ENCODE results near the gene NACC2. TPM values are rescaled to one million over a fixed set of nuclear protein-coding genes. Genes with fewer than 3 reads are reported as not detected.

NACC2 gene
- total and polyA plus RNA-seq, 10 donors: 2.1 to 34.9 (median 23.7) TPM

GRCh38 chr9:136020206-136020605, 74.9 kb downstream of the NACC2 start:
- intact Hi-C loops (cut with DNase I; ENCODE audit: low total_unique reads): no loop called here
- TF ChIP-seq POLR2A (IDR thresholded peaks at IDR 0.05) (no peak), POLR2AphosphoS5 (IDR thresholded peaks at IDR 0.05) (no peak), CTCF (IDR thresholded peaks at IDR 0.05 in 8 of 11, conservative IDR thresholded peaks at IDR 0.05 in 3 of 11) (no peak)
- Histone ChIP-seq H3K36me3 (peaks cover 0 to 38% (median 1%) of the 10 kb centered on the region in 6 donors), H3K9me3 (no peaks in the 10 kb centered on the region), H3K4me1 (peaks cover 0 to 45% (median 13%) of the 10 kb centered on the region in 6 donors), H3K27ac (no peak overlapping the region), H3K27me3 (replicated peaks in 1 of 7) (no peaks in the 10 kb centered on the region), H3K4me3 (no peak overlapping the region)
- 78 to 82% (median 80%) methylated on average over 15 to 16 of the region's 16 CpGs for WGBS, 5 donors
- peak; percentile 61 for DNase-seq

- DNase-seq: no peak
- Histone ChIP-seq H3K27me3 (replicated peaks in 1 of 7) (no peaks in the 10 kb centered on the region), H3K4me3 (no peak overlapping the region), H3K36me3 (peaks cover 0 to 40% (median 2%) of the 10 kb centered on the region in 6 donors), H3K27ac (no peak overlapping the region), H3K9me3 (no peaks in the 10 kb centered on the region), H3K4me1 (peaks cover 0 to 45% (median 12%) of the 10 kb centered on the region in 6 donors)
- 87 to 97% (median 92%) methylated on average over 14 to 19 of the region's 19 CpGs for WGBS, 5 donors
- intact Hi-C loops (cut with DNase I; ENCODE audit: low total_unique reads): no loop called here
- TF ChIP-seq CTCF (IDR thresholded peaks at IDR 0.05 in 8 of 11, conservative IDR thresholded peaks at IDR 0.05 in 3 of 11) (no peak), POLR2AphosphoS5 (IDR thresholded peaks at IDR 0.05) (no peak)
These were observed 75.4 kb downstream of the NACC2 start for GRCh38 chr9:136019681-136020060.

GRCh38 chr9:136019041-136019680, 75.9 kb downstream of the NACC2 start:
- intact Hi-C loops (cut with DNase I; ENCODE audit: low total_unique reads): no loop called here
- no peaks in the 10 kb centered on the region for H3K9me3 ChIP-seq
- peaks cover 0 to 43% (median 2%) of the 10 kb centered on the region in 6 donors for H3K36me3 ChIP-seq
- DNase-seq: peak; percentile 51
- TF ChIP-seq POLR2AphosphoS5 (IDR thresholded peaks at IDR 0.05) (no peak), POLR2A (IDR thresholded peaks at IDR 0.05) (no peak), CTCF (IDR thresholded peaks at IDR 0.05 in 8 of 11, conservative IDR thresholded peaks at IDR 0.05 in 3 of 11) (no peak)
- no peak overlapping the region for H3K4me3 ChIP-seq
- H3K27ac ChIP-seq: no peak overlapping the region
- no peaks in the 10 kb centered on the region for H3K27me3 ChIP-seq (replicated peaks in 1 of 7)
- peaks cover 0 to 46% (median 13%) of the 10 kb centered on the region in 6 donors for H3K4me1 ChIP-seq
- 86 to 93% (median 89%) methylated on average over 10 to 28 of the region's 28 CpGs for WGBS, 5 donors

- H3K27me3 ChIP-seq (replicated peaks in 1 of 7): no peaks in the 10 kb centered on the region
- no peaks in the 10 kb centered on the region for H3K9me3 ChIP-seq
- no peak for TF ChIP-seq POLR2AphosphoS5 (IDR thresholded peaks at IDR 0.05)
- TF ChIP-seq POLR2A (IDR thresholded peaks at IDR 0.05): no peak
- no peak for TF ChIP-seq CTCF (IDR thresholded peaks at IDR 0.05 in 8 of 11, conservative IDR thresholded peaks at IDR 0.05 in 3 of 11)
- H3K4me3 ChIP-seq: no peak overlapping the region
- intact Hi-C loops (cut with DNase I; ENCODE audit: low total_unique reads): no loop called here
- 75 to 93% (median 90%) methylated on average over 20 to 23 of the region's 23 CpGs for WGBS, 5 donors
- H3K4me1 ChIP-seq: peaks cover 0 to 48% (median 15%) of the 10 kb centered on the region in 6 donors
- peaks cover 0 to 50% (median 2%) of the 10 kb centered on the region in 6 donors for H3K36me3 ChIP-seq
- H3K27ac ChIP-seq: no peak overlapping the region
- DNase-seq: peak; percentile 57
These were observed 76.6 kb downstream of the NACC2 start for GRCh38 chr9:136018257-136019031.
